Measurements from ENCODE around the gene LENG1. TPM values are rescaled to one million over a fixed set of nuclear protein-coding genes. Genes with fewer than 3 reads are reported as not detected.

The LENG1 gene
- total RNA-seq, 1 experiment from 2014 or later = 8.2 TPM

DNA sequence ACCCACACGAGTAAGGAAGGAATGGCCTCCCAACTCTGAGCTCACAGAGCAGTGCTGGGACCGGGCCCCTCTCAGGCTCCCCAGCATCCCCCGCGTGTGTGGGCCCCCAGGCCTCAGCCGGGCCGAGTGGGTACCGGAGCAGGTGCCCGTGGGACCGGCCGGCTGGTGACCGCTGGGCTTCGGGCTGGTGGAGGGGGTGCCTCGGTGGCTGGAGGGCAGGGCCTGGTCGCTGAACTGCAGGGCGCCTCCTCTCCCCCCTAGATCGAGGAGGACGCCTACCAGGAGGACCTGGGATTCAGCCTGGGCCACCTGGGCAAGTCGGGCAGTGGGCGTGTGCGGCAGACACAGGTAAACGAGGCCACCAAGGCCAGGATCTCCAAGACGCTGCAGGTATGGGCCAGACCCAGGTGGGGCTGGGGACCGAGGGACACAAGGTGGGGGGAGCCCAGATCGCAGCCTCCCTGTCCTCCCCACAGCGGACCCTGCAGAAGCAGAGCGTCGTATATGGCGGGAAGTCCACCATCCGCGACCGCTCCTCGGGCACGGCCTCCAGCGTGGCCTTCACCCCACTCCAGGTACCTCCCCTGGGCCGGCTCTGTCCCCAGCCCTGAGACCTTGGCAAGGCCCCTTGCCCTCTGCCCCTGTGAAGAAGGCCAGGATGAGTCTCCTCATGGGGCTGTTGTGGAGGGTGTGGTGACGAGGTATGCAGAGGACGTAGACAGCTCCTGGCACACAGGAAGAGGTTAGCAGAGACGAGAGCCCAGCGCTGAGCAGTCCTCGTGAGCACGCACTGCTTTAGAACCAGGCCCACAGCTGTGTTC, 30.5 kb downstream of the LENG1 start:
- no peaks in the 10 kb centered on the region for H3K9me3 Mint-ChIP-seq (ENCODE audit: unreplicated experiment)
- H3K4me3 Mint-ChIP-seq (ENCODE audit: unreplicated experiment) = no peak overlapping the region
- peaks cover 52% of the 10 kb centered on the region for H3K36me3 Mint-ChIP-seq (ENCODE audit: insufficient read depth, unreplicated experiment)
- no peaks in the 10 kb centered on the region for H3K27me3 Mint-ChIP-seq (ENCODE audit: insufficient read depth, unreplicated experiment)
- no peaks in the 10 kb centered on the region for H3K4me1 Mint-ChIP-seq (ENCODE audit: insufficient read depth, unreplicated experiment)
- TF ChIP-seq, protein P1, sequence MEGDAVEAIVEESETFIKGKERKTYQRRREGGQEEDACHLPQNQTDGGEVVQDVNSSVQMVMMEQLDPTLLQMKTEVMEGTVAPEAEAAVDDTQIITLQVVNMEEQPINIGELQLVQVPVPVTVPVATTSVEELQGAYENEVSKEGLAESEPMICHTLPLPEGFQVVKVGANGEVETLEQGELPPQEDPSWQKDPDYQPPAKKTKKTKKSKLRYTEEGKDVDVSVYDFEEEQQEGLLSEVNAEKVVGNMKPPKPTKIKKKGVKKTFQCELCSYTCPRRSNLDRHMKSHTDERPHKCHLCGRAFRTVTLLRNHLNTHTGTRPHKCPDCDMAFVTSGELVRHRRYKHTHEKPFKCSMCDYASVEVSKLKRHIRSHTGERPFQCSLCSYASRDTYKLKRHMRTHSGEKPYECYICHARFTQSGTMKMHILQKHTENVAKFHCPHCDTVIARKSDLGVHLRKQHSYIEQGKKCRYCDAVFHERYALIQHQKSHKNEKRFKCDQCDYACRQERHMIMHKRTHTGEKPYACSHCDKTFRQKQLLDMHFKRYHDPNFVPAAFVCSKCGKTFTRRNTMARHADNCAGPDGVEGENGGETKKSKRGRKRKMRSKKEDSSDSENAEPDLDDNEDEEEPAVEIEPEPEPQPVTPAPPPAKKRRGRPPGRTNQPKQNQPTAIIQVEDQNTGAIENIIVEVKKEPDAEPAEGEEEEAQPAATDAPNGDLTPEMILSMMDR (IDR thresholded peaks at IDR 0.05; ENCODE audit: unreplicated experiment) = no peak
- no peak overlapping the region for H3K27ac Mint-ChIP-seq (ENCODE audit: low read depth, unreplicated experiment)
- ChIA-PET POLR2A (no interaction called here), CTCF (no interaction called here)
- intact Hi-C loops (cut with micrococcal nuclease) = no loop called here
- no peak for DNase-seq (ENCODE audit: unreplicated experiment)
- BruUV-seq (replicated peaks) = no TSS peak

GRCh38 chr19:54128441-54128725, 31.1 kb downstream of the LENG1 start:
- Mint-ChIP-seq H3K4me1 (ENCODE audit: insufficient read depth, unreplicated experiment) (no peaks in the 10 kb centered on the region), H3K4me3 (ENCODE audit: unreplicated experiment) (no peak overlapping the region), H3K9me3 (ENCODE audit: unreplicated experiment) (no peaks in the 10 kb centered on the region), H3K27ac (ENCODE audit: low read depth, unreplicated experiment) (no peak overlapping the region), H3K36me3 (ENCODE audit: insufficient read depth, unreplicated experiment) (peaks cover 52% of the 10 kb centered on the region), H3K27me3 (ENCODE audit: insufficient read depth, unreplicated experiment) (no peaks in the 10 kb centered on the region)
- intact Hi-C loops (cut with micrococcal nuclease) = no loop called here
- no peak for DNase-seq (ENCODE audit: unreplicated experiment)
- ChIA-PET POLR2A (no interaction called here), CTCF (no interaction called here)
- TF ChIP-seq, protein P1 (IDR thresholded peaks at IDR 0.05; ENCODE audit: unreplicated experiment) = no peak
- BruUV-seq (replicated peaks) = no TSS peak

DNA sequence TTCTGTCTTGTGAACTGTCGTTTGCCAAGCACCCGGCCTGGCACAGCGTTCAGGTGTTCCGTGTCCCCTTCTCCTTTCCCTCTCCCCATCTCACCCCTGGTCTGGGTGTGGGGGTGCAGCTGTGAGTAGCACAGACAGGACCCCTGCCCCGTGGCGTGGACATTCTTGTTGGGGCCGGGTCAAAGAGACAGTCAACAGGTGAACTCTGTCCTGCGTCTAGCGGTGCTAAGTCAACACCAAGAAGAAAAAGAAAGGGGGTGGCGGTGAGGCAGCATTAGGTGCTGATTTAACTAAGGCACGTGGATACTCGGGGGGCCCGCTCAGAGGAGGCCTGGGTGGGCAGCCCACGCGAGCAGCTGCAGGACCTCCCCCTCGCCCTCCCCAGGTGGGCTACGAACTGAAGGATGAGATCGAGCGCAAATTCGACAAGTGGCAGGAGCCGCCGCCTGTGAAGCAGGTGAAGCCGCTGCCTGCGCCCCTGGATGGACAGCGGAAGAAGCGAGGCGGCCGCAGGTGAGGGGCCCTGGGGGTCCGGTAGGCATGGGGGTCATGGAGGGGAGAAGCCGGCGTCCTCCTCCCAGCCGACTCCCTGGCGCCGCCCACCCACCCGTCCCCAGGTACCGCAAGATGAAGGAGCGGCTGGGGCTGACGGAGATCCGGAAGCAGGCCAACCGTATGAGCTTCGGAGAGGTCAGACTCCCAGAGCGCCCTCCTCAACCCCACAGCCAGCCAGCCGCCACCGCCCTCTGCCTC, 31.7 kb downstream of the LENG1 start:
- no peak for DNase-seq (ENCODE audit: unreplicated experiment)
- no peaks in the 10 kb centered on the region for H3K4me1 Mint-ChIP-seq (ENCODE audit: insufficient read depth, unreplicated experiment)
- H3K36me3 Mint-ChIP-seq (ENCODE audit: insufficient read depth, unreplicated experiment) = peaks cover 50% of the 10 kb centered on the region
- no peak overlapping the region for H3K27ac Mint-ChIP-seq (ENCODE audit: low read depth, unreplicated experiment)
- H3K27me3 Mint-ChIP-seq (ENCODE audit: insufficient read depth, unreplicated experiment) = no peaks in the 10 kb centered on the region
- ChIA-PET CTCF (no interaction called here), POLR2A (no interaction called here)
- H3K4me3 Mint-ChIP-seq (ENCODE audit: unreplicated experiment) = no peak overlapping the region
- intact Hi-C loops (cut with micrococcal nuclease) = no loop called here
- TF ChIP-seq, protein P1 (IDR thresholded peaks at IDR 0.05; ENCODE audit: unreplicated experiment) = no peak
- no TSS peak for BruUV-seq (replicated peaks)
- H3K9me3 Mint-ChIP-seq (ENCODE audit: unreplicated experiment) = no peaks in the 10 kb centered on the region

DNA sequence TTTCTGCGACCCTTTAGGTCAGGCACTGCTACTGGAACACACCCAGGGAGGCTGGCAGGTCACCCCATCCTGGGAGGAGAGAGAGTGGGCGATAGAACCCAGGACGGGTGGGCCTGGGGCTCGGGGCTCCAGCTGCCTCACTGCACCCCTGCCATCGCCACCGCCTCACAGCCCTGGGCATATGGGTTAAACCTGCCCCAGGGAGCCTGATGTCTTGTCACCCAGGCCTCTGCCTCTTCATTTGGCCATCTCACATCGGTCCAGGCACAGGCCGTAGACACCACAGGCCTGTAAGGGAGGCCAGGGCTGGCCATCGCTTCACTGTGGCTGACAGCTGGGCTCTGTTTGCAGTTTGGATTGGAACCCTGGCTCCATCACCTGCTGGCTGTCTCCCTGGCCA, 33.8 kb downstream of the LENG1 start:
- DNase-seq (ENCODE audit: unreplicated experiment) = no peak
- TF ChIP-seq, protein P1 (IDR thresholded peaks at IDR 0.05; ENCODE audit: unreplicated experiment) = no peak
- no peak overlapping the region for H3K4me3 Mint-ChIP-seq (ENCODE audit: unreplicated experiment)
- POLR2A ChIA-PET = no interaction called here
- no peaks in the 10 kb centered on the region for H3K9me3 Mint-ChIP-seq (ENCODE audit: unreplicated experiment)
- CTCF ChIA-PET = no interaction called here
- no TSS peak for BruUV-seq (replicated peaks)
- no peak overlapping the region for H3K27ac Mint-ChIP-seq (ENCODE audit: low read depth, unreplicated experiment)
- H3K27me3 Mint-ChIP-seq (ENCODE audit: insufficient read depth, unreplicated experiment) = no peaks in the 10 kb centered on the region
- H3K36me3 Mint-ChIP-seq (ENCODE audit: insufficient read depth, unreplicated experiment) = peaks cover 57% of the 10 kb centered on the region
- H3K4me1 Mint-ChIP-seq (ENCODE audit: insufficient read depth, unreplicated experiment) = no peaks in the 10 kb centered on the region
- intact Hi-C loops (cut with micrococcal nuclease) = no loop called here
